ENCODE results near the gene TRABD2B.

DNA sequence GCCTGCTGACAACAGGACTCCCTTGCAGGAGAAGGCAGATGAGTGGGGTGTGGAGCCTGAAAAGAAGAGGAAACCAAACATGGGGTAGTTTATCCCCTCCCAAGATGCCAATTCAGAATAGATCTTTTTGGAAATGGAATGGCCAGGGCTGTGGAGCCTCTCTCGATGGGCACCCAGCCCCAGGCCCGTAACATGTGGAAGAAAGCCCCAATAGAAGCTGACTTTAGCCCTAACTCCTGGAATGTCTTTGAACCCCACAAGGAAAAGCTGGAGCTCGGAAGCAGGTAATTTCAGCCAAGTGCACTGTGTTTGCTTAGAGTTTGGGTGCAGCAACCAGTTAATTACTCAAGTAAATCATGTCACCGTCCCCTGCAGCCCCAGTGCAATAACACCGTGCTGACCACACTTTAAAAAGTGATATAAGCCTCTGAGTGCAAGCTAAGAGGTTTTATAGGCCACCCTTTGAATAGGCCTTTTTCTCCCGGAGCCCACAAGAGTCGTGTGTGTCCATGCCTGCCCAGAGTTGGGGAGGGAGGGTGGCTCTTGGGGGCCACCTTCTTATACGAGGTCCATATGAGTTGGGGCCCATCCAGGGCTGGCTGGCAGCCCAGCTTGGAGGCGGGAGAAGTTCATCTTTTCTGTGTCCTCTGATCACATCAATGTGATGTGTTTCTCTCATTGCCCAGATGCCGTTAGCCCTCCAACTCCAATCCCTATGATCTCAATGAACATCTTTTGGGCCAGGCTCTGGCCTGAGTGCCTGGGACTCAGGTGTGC lies 153.2 kb downstream of the TRABD2B start:
- TF ChIP-seq CTCF (IDR thresholded peaks at IDR 0.05), result no peak
- no peak for TF ChIP-seq ZFX (IDR thresholded peaks at IDR 0.05; ENCODE audit: borderline replicate concordance)
